HepG2 (cell line): ENCODE data around the gene PALM3. TPM values are rescaled to one million over a fixed set of nuclear protein-coding genes. Genes with fewer than 3 reads are reported as not detected.
A peak's percentile ranks its signal among the peaks of the same experiment; 100 is the strongest.

Source experiments
- AHDC1 ChIP-seq: sonication (generic); formaldehyde crosslinking; IDR thresholded peaks from 2 replicates; pipeline ENCODE4 v1.5.1; 2020; ENCODE audit warnings: mild to moderate bottlenecking, missing genetic modification reagents, borderline replicate concordance
- CREB3 ChIP-seq: sonication (generic); formaldehyde crosslinking; IDR thresholded peaks from 2 replicates; pipeline ENCODE4 v1.5.0; 2020; ENCODE audit warnings: missing genetic modification reagents
- EED ChIP-seq: sonication (generic); formaldehyde crosslinking; IDR thresholded peaks from 2 replicates; pipeline ENCODE4 v1.5.0; 2020; ENCODE audit warnings: mild to moderate bottlenecking, missing genetic modification reagents
- GMEB1 ChIP-seq: sonication (generic); formaldehyde crosslinking; IDR thresholded peaks from 2 replicates; pipeline ENCODE4 v1.5.1; 2020; ENCODE audit warnings: missing genetic modification reagents, mild to moderate bottlenecking, borderline replicate concordance
- MAFF ChIP-seq: IDR thresholded peaks from 2 replicates; pipeline ENCODE4 v1.6.1; 2011; ENCODE audit warnings: low read depth, low read length, improper control_type of control experiment
- REPIN1 ChIP-seq: sonication (generic); formaldehyde crosslinking; IDR thresholded peaks from 2 replicates; pipeline ENCODE4 v1.8.0; 2022; ENCODE audit warnings: missing genetic modification reagents, low read depth, mild to moderate bottlenecking, borderline replicate concordance
- SNAI1 ChIP-seq: sonication (generic); formaldehyde crosslinking; IDR thresholded peaks from 2 replicates; pipeline ENCODE4 v1.5.0; 2020; ENCODE audit warnings: mild to moderate bottlenecking, missing genetic modification reagents, borderline replicate concordance
- TBX2 ChIP-seq: sonication (generic); formaldehyde crosslinking; IDR thresholded peaks from 2 replicates; pipeline ENCODE4 v1.5.0; 2020; ENCODE audit warnings: missing genetic modification reagents, mild to moderate bottlenecking, borderline replicate concordance
- ZBTB49 ChIP-seq: sonication (generic); formaldehyde crosslinking; IDR thresholded peaks from 2 replicates; pipeline ENCODE4 v1.4.0; 2020; ENCODE audit warnings: missing genetic modification reagents, borderline replicate concordance
- ZNF282 ChIP-seq: fragments of 450-650 bp; IDR thresholded peaks from 2 replicates; pipeline ENCODE4 v1.6.1; 2018; ENCODE audit not compliant: partially characterized antibody
- ZNF567 ChIP-seq: sonication (generic); formaldehyde crosslinking; IDR thresholded peaks from 2 replicates; pipeline ENCODE4 v1.8.1; 2023; ENCODE audit warnings: mild to moderate bottlenecking, missing genetic modification reagents, borderline replicate concordance
- ZNF639 ChIP-seq: conservative IDR thresholded peaks from 2 replicates; pipeline ENCODE4 v1.6.1; 2018; ENCODE audit warnings: missing genetic modification reagents
- ZNF660 ChIP-seq: sonication (generic); formaldehyde crosslinking; IDR thresholded peaks from 2 replicates; pipeline ENCODE4 v1.5.1; 2020; ENCODE audit warnings: mild to moderate bottlenecking, low read depth, missing genetic modification reagents, borderline replicate concordance
- ZNF674 ChIP-seq: sonication (generic); formaldehyde crosslinking; IDR thresholded peaks from 2 replicates; pipeline ENCODE4 v1.5.0; 2020; ENCODE audit warnings: low read depth, mild to moderate bottlenecking, missing genetic modification reagents
- polyA plus RNA-seq, 8 experiments: library from polyadenylated mRNA; depleted of rRNA in 3 of 8; stranded (reverse) in 7 of 8; unstranded in 1 of 8; fragments of >200 nt; fragmentation: Illumina TruSeq in 4 of 8; extraction: Trizol in 4 of 8; gene quantifications; 2 replicates each; pipeline versions ENCODE4 v1.2.1 to v1.2.3, GENCODE V29; 2011 to 2016; ENCODE audit warnings: low read depth in 4 of 8, missing spikeins in 1 of 8, mixed read lengths in 1 of 8; ENCODE audit not compliant: insufficient read depth in 1 of 8
- total RNA-seq, 5 experiments: library from RNA; depleted of rRNA; stranded (reverse); fragments of >200 nt; fragmentation: Illumina TruSeq; extraction: Trizol; gene quantifications; 2 replicates each; pipeline ENCODE4 v1.2.3, GENCODE V29; 2016; ENCODE audit warnings: low read depth in 1 of 5

PALM3 gene
- total and polyA plus RNA-seq, 2 of the 13 experiments (the other 11 are each of a cell fraction or from before 2014, with no cell fraction given), result 0.79 to 2.4 TPM

- no peak for TF ChIP-seq AHDC1 (CRISPR knock-in tag)
- TF ChIP-seq ZNF674 (CRISPR knock-in tag), result no peak
- no peak for TF ChIP-seq ZBTB49 (CRISPR knock-in tag)
- TF ChIP-seq SNAI1 (CRISPR knock-in tag), result no peak
- no peak for TF ChIP-seq REPIN1 (CRISPR knock-in tag)
- no peak for TF ChIP-seq ZNF282
- TF ChIP-seq ZNF660, result no peak
- no peak; the same call in 1 of the 2 replicates for TF ChIP-seq GMEB1
- TF ChIP-seq CREB3 (CRISPR knock-in tag), result no peak
- no peak for TF ChIP-seq ZNF567 (CRISPR knock-in tag)
- no peak for TF ChIP-seq MAFF
- 0 out of 2 replicates have a peak, but pooled peaks have one; percentile 38 for TF ChIP-seq EED (CRISPR knock-in tag)
- TF ChIP-seq TBX2 (CRISPR knock-in tag), result no peak
- no peak for TF ChIP-seq ZNF639 (CRISPR knock-in tag)
These were observed 20.2 kb upstream of the PALM3 start (continued) for GRCh38 chr19:14081797-14082674.
